Stimulated activated CD8-positive, alpha-beta memory T cell treated with anti-CD3 and anti-CD28 coated beads, Interleukin-7, amount 100 ng/mL, for 4 hours (primary cell): ENCODE measurements around the gene CDKN2AIPNL.
"Not testable (repeated sequence)": the region's sequence is repeated elsewhere in the genome, so short reads cannot be mapped to it uniquely, and the experiment has no call there.

ENCODE experiments used
- DNase-seq, 2 donors: peaks; one replicate each; pipeline ENCODE4 v3.0.0-alpha.2; 2020; ENCODE audit warnings: low read depth in 2 of 2

CDKN2AIPNL gene

DNA sequence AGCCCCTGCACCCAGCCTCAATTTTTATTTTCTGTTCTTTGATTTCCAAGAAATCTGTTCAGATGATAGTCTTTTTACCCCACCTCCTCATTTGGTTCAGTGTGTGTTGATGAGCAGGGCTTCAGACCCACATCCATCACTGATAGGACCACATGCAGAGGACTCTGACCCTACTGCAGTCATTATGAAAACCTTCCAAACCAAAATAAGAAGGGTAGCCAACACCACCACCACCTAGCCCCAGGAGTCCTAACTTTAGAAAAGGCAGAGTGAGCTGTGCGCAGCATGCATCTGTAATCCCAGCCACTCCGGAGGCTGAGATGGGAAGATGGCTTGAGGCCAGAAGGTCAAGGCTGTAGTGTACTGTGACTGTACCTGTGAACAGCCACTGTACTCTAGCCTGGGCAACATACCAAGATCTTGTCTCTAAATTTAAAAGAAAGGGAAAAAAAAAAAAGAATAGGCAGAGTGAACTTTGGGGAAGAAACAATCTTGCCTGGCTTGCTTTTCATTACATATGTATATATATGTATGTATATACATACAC is 13.0 kb downstream of the CDKN2AIPNL start:
- no peak for DNase-seq

DNA sequence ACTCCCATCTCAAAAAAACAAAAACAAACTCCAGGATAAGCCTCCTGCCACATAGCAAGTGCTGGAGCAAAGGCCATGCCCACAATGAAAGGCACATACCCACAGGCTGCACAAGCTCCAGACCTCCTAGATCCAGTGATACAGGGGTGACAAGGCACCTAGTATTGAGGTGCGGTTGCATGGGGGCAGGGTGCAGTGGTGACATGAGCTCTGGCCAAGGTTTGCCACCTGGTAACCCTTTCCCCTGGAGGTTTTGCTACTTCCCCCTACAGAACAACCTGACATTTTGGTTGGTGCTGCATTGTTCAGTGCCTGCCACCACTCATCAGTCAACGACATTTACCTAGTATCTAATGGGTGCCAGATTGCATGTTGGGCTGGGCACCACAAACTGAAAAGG is 14.5 kb downstream of the CDKN2AIPNL start:
- no peak for DNase-seq

DNA sequence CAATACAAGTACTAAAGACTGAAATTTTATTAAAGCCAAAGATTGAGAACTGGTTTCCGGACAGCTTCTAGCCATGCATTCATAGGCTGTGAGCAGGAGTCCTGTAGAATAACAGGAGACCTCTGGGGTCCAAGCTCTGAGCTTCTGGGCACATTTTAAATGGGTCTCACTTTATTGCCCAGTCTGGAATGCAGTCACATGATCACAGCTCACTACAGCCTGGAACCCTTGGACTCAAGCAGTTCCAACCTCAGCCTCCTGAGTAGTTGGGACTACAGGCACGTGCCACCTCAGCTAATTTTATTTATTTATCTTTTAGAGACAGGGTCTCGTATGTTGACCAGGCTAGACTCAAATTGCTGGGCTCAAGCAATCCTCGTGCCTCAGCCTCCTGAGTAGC is 15.4 kb downstream of the CDKN2AIPNL start:
- no peak for DNase-seq

DNA sequence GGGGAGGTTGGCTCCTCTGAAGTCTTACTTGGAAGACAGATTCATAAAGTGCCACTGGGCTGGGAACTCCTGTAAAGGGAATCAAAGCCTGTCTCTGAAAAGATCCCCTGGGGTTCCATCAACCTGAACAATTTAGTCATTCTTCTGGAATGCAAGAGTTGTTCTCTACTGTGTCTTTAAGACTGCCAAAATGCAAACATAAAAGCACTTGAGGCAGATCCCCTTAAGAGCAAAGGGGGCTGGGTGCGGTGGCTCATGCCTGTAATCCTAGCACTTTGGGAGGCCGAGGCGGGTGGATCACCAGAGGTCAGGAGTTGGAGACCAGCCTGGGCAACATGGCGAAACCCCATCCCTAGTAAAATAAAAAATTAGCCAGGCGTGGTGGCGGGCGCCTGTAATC is 16.7 kb downstream of the CDKN2AIPNL start:
- no peak for DNase-seq

DNA sequence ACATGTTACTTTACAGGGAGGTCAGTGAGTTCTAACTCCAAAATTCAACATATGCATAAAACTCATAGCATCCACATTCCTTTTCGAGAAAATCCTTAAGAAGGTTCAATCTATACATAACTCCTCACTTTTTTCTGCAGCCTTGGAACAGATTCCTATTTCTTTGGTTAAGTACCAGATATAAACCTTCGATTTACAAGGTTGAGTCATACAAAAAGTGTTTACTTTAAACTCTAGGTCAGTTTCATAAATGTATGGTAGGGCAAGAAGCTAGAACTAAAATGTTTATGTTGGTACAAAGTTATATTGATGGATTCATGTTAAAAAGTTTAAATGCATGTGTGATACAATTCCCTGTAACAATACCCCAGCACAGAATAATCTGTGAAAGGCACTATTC is 19.4 kb downstream of the CDKN2AIPNL start:
- DNase-seq = no peak

DNA sequence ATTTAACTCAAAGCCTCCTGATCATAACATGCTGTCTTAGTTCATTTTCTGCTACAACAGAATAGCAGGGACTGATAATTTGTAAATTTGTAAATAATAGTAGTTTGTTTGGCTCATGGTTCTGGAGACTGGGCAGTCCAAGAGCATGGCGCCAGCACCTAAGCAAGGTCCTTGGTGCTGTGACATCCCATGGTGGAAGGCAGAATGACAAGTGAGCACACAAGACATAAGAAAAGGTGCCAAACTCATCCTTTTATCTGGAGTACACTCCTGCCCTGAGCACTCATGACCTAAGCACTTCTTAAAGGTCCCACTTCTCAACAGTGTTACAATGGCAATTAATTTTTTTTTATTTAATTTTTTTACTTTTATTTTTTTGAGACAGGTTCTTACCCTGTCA is 24.2 kb downstream of the CDKN2AIPNL start:
- DNase-seq = no peak

DNA sequence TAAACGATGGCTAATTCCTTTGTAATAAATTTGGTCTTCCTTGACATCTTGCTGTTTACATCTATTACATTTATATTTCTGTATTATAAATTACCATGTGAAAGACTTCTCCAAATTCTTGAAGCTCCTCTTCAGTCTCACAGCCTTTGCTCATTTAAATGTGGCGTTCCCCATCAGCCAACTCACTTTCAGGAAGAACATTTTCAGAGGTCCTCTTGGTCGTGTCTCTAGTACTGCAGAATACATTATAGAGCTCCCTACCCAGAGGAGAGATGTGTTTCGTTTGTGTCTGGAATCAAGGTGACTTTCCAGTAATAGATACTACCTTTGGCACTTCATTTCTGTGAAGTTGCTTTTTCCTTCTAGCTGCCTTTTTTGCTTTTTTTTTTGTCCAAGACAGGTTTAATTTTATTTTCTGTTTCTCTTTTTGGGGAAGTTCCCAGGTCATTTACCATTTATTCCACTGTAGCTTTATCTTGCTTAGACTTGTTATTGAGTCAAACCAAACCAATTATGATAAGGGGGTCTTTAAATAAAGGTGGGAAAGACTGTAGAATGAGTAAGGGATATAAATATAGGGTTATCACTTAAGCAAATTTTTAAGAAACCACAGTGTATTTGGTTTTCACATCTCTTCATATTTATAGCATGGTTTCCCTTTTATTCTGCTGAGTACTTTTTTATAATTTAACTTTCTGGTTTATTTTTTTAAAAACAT is 27.5 kb downstream of the CDKN2AIPNL start:
- no peak for DNase-seq

DNA sequence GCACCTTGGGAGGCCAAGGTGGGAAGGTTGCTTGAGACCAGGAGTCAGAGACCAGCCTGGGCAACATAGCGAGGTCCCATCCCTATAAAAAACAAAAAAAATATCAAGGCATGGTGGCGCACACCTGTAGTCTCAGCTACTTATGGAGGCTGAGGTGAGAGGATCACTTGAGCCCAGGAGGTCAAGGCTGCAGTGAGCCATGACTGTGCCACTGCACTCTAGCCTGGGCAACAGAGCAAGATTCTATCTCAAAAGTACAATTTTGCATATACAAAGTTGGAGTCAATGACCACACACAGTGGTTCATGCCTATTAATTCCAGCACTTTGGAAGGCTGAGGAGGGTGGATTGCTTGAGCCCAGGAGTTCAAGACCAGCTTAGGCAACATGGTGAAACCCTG is 29.5 kb downstream of the CDKN2AIPNL start:
- DNase-seq = not testable (repeated sequence)

DNA sequence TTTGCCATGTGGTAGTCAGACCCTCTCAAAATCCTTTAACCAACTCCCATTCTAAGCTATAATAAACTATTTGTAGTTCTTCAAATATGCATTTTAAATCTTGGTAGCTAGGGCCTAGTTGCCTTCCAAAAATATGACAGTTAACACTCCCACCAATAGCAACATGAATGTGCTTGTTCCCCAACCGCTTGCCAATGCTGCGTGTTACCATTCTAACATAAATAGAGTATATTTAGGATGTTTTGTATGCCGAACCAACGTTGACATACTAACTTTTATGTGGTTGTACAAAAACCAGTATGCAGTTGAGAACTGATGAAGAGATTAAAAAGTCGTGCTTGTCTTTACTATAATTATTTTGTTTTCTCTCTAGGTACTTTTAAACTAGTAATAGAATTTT is 31.3 kb downstream of the CDKN2AIPNL start:
- no peak for DNase-seq

DNA sequence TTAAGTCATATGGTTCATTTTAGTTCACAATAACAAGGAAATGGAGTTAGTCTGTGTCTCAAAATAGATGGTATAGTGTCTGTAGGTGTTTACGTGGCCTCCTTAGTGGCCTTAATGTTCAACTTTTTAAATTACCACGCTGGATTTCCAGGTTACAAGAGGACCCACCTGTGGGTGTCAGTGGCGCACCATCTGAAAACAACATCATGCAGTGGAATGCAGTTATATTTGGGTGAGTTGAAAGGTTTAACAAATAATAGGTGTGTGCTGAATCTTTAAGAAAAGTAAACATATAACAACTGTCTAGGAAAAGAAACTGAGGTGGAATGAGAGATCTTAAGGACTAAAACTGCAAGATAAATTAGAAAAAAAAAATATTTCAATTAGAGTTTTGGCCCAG is 37.4 kb downstream of the CDKN2AIPNL start:
- peak in 1 of 2 donors; percentile 6 for DNase-seq

DNA sequence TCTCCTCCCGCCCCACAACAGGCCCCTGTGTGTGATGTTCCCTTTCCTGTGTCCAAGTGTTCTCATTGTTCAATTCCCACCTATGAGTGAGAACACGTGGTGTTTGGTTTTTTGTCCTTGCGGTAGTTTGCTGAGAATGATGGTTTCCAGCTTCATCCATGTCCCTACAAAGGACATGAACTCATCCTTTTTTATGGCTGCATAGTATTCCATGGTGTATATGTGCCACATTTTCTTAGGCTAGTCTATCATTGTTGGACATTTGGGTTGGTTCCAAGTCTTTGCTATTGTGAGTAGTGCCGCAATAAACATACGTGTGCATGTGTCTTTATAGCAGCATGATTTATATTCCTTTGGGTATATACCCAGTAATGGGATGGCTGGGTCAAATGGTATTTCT is 38.0 kb downstream of the CDKN2AIPNL start:
- not testable (repeated sequence) for DNase-seq

DNA sequence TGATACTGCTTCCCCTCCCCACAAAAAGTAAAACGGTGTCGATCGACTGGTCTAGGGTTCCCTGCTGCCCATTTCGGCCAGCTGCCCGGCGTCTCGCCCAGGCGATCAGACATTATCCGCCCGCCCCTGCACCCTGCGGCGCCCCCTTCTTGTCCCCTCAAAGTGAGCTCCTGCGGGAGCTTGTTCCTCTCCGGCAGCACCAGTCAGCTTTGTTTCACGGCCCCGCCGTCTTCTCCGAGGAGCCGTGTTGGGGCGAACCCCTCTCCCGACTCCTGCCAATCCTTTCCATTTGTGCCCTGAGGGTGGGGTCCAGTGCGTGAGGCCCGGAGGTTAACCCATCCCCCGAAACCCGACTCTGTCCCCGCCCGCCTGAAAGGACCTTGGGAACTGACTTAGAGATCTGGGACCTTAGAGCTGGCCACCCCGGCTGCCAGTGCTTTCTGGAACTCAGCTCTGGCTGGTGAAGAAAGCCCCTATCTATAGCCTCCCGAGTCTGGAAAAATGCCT is 39.8 kb downstream of the CDKN2AIPNL start:
- DNase-seq = peak; percentile 5 to 23

DNA sequence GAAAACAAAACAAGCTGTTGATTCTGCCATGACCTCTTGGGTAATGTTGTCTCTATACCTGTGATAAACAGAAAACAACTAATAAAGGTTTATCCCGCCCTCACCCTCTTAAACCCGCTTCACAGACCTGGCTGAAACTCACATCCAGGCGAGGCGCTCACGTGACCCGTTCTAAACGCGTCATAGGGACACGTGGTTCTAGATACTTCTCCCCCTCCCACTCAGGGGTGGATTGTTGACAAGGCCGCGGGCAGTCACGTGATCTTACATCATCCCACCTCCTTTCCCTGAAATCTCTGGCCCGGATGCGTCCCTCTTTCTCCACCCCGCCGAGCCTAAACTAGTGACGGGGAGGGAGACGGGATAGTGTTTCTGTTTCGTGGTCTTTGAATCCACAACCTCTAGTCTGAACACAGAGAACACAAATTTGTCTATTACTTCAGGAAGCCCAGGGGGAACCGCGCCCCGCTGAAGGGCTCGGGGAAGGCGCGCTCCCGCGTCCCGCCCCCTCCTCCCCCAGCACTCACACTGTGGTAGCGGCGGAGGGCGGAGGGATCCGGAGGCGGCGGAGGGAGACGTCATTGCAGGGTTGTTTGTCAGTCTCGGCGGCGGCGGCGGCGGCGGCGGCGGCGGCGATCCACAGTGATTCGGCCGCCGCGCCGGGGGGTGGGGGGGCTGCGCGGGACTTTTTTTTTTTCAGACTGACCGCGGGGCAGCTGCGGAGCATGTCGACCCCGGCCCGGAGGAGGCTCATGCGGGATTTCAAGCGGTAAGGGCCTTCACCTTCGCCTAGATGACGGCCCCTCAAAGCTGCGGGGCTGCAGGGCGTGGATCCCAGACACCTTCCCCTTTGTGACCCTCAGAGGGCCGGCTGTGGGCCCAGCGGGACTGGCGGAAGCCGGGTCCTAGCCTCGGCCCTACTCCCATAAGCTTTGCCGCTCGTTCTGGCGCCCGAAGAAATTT is 40.5 kb downstream of the CDKN2AIPNL start, which contains the start of gene UBE2B:
Gene UBE2B, plus strand, starts transcription at position 699 of the 963 bp plus-strand sequence. Its CDS starts 27 bp downstream, at position 726.
- peak; percentile 95 to 98 for DNase-seq

DNA sequence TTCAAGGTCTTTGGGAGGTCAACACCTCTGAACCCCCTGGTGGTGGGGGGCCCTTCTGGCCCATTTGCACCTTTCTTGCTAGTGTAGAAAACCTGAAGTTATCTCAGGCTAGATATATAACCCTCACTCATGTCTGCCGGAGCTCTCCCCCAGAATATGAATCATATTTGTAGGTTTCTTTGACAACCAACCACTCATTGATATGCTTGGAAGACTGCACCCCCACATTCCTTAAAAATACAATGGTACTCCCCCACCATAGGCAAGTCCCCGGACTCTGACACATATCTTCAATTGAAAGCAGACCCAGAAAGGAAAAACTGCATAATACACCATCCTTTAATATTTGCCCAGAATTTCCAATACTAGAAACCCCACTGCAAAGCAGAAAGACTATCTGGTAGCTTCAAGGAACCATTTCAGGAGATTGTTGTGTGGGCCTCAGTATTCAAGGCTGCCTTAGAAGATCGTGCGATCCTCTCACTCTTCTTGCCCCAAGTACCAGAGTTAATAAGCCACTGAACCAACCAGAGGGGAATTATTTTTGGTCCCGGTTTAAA is 41.3 kb downstream of the CDKN2AIPNL start:
- peak in 1 of 2 donors; percentile 13 for DNase-seq

DNA sequence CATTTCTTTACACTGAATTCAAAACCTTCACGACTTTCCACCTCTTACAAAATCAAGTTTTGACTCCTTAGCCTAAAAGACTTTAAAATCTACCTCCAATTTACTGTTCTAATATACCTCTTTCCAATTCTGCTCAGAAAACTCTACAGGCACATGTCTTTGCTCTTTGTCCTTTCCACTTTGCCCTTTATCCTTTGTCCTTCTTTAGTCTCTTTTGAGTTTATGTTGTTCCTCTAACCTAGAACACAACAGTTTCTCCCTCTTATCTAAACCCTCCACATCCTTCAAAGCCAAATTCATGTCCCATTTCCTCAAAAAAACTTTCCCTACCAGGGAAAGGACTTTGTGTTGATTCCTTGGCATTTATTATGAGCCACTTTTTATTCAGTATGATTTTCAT is 46.1 kb downstream of the CDKN2AIPNL start:
- DNase-seq = no peak

DNA sequence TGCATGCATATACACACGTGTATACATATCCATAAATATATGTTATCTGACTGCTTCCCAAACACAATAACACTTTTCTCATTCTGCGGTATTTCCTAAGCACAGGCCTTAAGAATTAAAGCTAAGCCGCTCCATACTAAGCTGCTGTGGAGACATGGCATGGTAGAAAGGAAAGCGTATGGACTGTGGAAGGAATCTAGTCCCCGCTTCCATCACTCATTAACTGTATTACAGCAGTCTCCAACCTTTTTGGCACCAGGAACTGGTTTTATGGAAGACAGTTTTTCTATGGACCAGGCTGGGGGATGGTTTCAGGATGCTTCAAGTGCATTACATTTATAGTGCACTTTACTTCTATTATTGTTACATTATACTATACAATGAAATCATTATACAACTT is 56.0 kb downstream of the CDKN2AIPNL start:
- DNase-seq = no peak
